Effector CD4-positive, alpha-beta T cell (primary cell): ENCODE measurements around the gene USP3.
"Not testable (repeated sequence)": the region's sequence is repeated elsewhere in the genome, so short reads cannot be mapped to it uniquely, and the experiment has no call there.

Experiments
- DNase-seq: peaks from one replicate; pipeline ENCODE4 v3.0.0-alpha.2; 2020

The USP3 gene

DNA sequence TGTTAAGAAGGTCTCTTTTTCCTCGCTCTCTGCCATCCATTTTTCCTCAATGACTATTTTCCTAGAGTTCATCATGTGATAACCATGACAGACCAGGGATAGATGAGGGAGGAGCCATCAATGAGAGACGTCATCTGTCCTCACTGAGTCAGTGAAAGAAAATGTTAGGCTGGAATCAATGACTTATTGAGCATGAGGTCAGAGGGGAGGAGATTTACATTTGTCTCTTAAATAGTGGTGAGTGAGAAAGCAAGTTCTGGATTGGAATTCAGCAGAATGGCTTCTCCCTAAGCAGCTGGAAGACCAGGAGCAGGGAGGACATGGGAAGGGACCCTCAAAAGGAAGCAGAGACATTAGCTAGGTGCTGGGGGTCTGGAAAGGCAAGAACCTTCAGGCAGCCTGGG lies 28.2 kb upstream of the USP3 start:
- DNase-seq = no peak

GRCh38 chr15:63478243-63478642 lies 26.1 kb upstream of the USP3 start:
- no peak for DNase-seq

DNA sequence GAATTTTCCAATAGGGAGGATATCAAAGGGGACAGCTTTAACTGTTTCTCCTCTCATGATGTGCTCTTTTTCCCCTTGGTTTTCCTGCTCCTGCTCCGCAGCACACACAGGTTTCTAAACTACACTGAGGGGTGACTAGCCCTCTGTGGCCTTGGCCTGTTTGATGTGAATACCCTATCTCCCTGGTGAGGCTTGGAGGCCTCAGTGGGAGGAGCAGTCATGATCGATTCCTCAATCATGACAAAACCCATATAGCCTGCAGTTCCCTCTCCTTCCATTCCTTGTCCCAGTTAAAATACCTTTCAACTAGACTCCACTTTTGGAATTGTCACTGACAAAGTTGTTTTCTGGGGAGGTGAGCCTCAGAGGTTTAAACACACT lies 24.0 kb upstream of the USP3 start:
- DNase-seq = no peak

DNA sequence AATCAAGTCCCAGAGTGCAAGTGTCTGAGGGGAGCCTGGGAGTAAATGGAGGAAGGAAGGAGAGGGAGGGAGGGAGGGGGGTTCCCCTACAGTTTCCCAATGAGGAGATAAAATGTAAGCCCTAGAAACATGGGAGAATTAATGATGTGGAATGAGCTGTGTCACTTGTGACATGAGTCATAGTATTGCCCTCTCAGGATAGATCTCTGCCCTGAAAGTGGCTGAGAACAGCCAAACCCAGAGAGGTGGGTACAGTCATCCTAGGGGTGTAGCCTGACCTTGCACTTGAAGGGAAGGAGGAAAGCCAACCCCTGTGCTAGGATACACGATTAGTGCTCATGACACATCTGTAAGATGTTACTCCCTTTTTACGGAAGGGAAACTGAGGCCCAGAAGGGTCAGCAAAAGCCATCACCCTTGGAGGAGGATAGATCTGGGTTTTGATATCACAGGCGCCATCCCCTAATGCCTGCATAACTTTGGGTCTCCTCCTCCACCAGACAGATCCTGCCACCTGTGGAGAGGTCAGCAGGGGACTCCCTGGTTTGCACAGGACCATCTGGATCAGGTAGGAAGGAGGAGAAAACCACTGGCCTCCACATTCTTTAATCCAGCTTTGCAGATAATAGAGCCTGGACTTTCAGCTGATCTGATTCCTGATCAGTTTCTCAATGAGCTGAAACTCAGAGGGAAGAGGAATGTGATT lies 23.1 kb upstream of the USP3 start:
- peak; percentile 29 for DNase-seq

DNA sequence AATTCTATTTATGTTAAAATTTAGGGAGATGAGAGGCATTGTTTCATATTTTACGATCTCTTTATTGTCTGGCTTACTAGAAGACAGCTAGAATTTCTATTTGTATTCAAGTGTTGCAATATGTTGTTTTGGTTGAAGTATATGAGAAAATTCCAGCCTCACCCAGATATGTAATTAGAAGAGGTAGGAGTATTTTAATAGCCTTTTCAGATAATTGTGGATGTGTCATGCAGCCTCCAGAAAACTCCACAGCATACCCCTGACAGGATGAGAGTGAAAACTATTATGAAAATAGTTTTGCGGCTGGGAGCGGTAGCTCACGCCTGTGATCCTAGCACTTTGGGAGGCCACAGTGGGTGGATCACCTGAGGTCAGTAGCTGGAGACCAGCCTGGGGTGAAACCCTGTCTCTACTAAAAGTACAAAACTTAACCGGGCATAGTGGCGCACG lies 21.5 kb upstream of the USP3 start:
- DNase-seq = no peak

DNA sequence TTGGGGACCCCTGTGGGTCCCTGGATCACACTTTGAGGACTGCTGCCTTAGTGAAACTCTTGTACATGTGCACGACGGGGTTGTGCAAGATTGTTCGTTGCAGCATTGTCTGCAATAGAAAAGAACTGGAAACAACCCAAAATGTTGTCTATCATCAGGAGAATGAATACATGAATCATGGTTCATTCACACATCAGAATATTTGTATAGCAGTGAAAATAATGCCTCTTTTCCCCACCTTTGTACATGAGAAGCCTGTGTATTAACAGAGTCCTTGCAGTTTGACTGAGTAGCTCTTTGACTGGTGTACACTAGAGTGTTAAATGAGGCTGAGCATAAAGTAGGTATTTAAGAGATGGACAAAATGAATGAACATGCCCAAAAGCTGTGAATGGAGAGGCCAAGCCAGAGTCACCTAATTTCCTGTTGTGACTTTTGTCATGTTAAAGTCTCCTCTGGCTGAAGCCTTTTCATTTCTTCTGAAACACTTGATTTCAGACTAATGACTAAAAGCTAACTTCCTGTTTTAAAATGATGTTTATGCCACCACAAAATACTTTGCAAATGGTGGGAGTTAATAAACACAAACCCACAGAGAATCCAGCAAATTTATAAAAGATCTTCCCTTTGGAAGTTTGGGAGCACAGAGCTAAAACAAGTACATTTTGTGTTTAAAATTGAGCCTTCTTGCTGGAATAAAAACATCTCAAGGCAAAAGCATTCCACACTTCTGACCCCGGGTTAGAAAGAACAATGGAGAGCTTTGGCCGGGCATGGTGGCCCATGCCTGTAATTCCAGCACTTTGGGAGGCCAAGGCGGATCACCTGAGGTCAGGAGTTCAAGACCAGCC lies 20.6 kb upstream of the USP3 start:
- DNase-seq = no peak

- DNase-seq = no peak
Measured at GRCh38 chr15:63484433-63485186, 19.8 kb upstream of the USP3 start.

GRCh38 chr15:63487076-63487757 lies 17.2 kb upstream of the USP3 start:
- peak; percentile 81 for DNase-seq

- not testable (repeated sequence) for DNase-seq
Measured at GRCh38 chr15:63487758-63488397, 16.5 kb upstream of the USP3 start.

- DNase-seq = no peak
Measured at GRCh38 chr15:63488398-63488960, 15.9 kb upstream of the USP3 start.

DNA sequence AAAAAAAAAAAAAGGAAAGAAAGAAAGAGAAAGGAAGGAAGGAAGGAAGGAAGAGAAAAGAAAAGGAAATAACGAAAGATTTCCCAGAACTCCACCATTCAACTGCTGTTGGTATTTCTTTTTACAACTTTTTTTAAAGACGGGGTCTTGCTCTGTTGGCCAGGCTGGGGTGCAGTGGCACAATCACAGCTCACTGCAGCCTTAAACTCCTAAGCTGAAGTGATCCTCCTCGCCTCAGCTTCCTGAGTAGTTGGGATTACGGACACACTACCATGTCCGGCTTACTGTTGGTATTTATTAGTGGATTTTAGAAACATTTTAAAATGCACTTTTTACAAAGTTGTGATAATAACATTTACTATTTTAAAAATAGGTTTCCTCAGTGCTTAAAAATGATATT lies 15.0 kb upstream of the USP3 start:
- DNase-seq = no peak

- DNase-seq = no peak
Measured at GRCh38 chr15:63490345-63491034, 13.9 kb upstream of the USP3 start.

DNA sequence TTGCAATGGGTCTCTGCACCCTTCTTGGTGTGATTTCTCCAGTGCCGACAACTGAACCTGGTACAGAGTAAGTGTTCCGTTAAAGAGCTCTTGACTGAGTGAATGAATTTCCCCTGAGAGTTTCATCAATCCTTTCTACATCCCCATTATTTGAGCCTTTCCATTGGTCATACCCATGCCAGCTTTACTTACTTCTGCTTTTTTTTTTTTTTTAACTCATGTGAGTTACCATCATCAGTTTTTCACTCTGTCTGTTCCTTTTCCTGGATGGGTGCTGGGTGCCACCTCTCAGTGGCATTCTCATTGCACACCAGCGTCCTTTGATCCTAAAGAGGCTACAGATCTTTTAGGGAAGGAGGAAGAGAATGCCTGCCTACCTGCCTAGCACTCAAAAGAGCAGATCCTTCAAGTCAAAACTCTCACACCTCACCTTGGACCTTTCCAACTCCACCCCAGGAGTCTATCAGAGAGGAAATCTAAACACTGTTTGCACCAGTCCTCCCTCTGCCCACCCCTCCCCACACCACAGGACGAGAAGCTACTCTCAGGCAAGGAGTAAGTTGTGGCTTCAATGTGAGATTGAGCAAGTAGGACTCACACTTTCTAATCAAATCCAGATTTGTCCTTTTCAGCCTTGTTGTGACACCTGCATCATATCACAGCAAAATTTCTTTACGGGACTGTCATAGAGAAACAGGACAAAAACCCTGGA lies 13.1 kb upstream of the USP3 start:
- DNase-seq = no peak

- DNase-seq = no peak
Measured at GRCh38 chr15:63491979-63492378, 12.4 kb upstream of the USP3 start.

DNA sequence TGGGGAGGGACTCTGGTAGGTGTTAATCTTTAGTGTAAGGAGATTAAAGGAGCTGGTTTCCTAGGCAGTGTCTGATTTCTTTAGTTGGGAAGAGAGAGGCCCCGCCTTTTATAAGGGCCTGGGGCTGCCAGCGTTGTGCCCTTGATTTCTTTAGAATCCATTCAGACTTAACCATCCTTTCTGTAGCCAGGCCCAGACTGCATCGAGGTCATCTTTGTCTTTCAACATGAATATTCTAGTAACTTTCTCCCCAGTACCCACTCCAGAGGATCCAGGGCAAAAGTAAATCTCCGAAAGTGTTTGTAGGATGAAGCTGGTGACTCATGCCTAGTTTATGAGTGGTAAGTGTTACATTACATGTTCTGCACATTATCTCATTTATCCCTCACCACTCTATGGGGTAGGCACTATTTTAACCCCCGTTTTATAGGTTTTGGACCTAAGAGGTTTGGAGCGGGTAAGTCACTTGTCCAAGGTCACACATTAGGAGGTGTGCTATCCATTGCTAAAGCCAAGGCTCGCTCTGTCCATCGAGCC lies 11.8 kb upstream of the USP3 start:
- DNase-seq = no peak

DNA sequence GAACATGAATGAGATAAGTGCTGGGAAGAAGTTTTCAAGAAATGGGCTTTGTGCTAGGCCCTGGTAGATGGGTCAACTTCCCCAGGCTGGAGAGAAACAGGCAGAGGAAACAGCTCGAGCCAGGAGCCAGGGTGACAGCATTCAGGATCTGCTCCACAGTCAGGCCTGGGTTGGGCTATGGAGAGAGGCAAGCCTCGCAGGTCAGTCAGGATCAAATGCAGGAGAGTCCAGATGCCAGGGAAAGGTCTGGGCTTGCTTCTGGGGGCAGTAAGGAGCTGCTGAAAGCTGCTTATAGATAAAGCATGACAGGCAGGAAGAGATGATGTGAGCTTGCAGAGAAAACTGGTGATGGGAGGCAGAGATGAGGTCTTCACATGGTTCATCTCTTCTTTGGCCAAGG lies 11.0 kb upstream of the USP3 start:
- no peak for DNase-seq

GRCh38 chr15:63494408-63494807 lies 10.0 kb upstream of the USP3 start:
- DNase-seq = no peak

- no peak for DNase-seq
Measured at GRCh38 chr15:63495343-63495742, 9.1 kb upstream of the USP3 start.

DNA sequence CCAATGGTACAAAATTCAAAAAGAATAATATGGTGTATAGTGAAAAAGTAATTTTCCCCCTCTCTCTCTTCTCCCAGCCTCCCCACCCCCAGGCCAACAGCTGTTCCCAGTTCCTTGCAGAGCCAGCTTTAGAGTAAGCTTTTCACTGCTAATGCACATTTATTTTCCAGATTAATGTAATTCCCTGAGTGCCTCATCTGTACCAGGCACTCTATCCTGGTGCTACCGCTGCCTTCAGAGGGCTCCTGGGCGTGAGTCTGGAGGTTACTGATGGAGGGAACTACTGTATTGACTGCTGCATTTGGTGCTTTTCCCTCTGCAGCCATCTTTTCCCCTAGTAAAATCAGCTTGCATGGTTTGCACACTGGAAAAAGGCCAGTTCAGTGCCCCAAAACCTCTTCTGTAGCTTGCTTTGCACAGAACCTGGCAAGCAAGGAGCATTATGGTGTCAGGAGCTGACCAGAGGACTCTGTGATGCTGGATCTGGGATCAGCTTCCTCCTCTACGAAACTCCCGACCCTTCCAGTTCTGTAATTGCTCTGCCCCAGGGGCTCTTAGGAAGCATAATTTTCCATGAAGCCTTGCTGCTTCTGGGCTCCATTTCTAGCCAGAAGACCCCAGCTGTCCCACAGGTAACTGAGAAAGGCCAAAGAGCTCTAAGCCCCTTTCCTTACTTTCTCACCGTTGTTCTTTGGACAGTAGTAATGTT lies 8.5 kb upstream of the USP3 start:
- no peak for DNase-seq
